ENCODE results near the gene DNER. TPM values are rescaled to one million over a fixed set of nuclear protein-coding genes. Genes with fewer than 3 reads are reported as not detected.

The DNER gene
- total RNA-seq, 1 experiment from 2014 or later = 8.4 TPM

GRCh38 chr2:229713371-229714079 is 830 bp downstream of the DNER start:
- ChIA-PET CTCF (interaction anchor here (1.2 kb wide), 1 partner anchor 447 kb away, joined by 3 read pairs; no protein-coding TSS in a partner anchor), POLR2A (ENCODE audit: low non-redundant PET) (no interaction called here)
- no TSS peak for BruUV-seq (replicated peaks)
- Histone ChIP-seq H3K36me3 (ENCODE audit: insufficient read depth, low read length, poor library complexity, severe bottlenecking) (no peaks in the 10 kb centered on the region), H3K9me3 (ENCODE audit: low read depth, low read length, poor library complexity, severe bottlenecking) (no peaks in the 10 kb centered on the region), H3K27ac (ENCODE audit: low read depth, low read length, poor library complexity, severe bottlenecking) (no peak overlapping the region), H3K4me1 (ENCODE audit: insufficient read depth, low read length, poor library complexity, severe bottlenecking) (peaks cover 8% of the 10 kb centered on the region), H3K4me3 (ENCODE audit: low read depth, low read length, poor library complexity, severe bottlenecking) (peak overlapping the region; percentile 56), H3K27me3 (replicated peaks; ENCODE audit: insufficient read depth, low read depth, low read length, poor library complexity) (peaks cover 29% of the 10 kb centered on the region)
- intact Hi-C loops (cut with micrococcal nuclease; ENCODE audit: unreplicated experiment) = loop anchor here (10.0 kb wide), 1 partner anchor 579 kb away; no protein-coding TSS in a partner anchor
- TF ChIP-seq CTCF (conservative IDR thresholded peaks at IDR 0.05; ENCODE audit: low read depth, low read length) (0 out of 2 replicates have a peak, but pooled peaks have one; percentile 32), EZH2 (IDR thresholded peaks at IDR 0.05; ENCODE audit: borderline replicate concordance, low read depth, low read length, poor library complexity, severe bottlenecking) (no peak)
- DNase-seq (ENCODE audit: low spot score) = peak; percentile 26

- TF ChIP-seq EZH2 (IDR thresholded peaks at IDR 0.05; ENCODE audit: borderline replicate concordance, low read depth, low read length, poor library complexity, severe bottlenecking) (no peak), CTCF (conservative IDR thresholded peaks at IDR 0.05; ENCODE audit: low read depth, low read length) (peak; percentile 42; the same call in 1 of the 2 replicates)
- Histone ChIP-seq H3K9me3 (ENCODE audit: low read depth, low read length, poor library complexity, severe bottlenecking) (no peaks in the 10 kb centered on the region), H3K4me1 (ENCODE audit: insufficient read depth, low read length, poor library complexity, severe bottlenecking) (peaks cover 8% of the 10 kb centered on the region), H3K27ac (ENCODE audit: low read depth, low read length, poor library complexity, severe bottlenecking) (no peak overlapping the region), H3K36me3 (ENCODE audit: insufficient read depth, low read length, poor library complexity, severe bottlenecking) (no peaks in the 10 kb centered on the region), H3K4me3 (ENCODE audit: low read depth, low read length, poor library complexity, severe bottlenecking) (no peak overlapping the region), H3K27me3 (replicated peaks; ENCODE audit: insufficient read depth, low read depth, low read length, poor library complexity) (peaks cover 30% of the 10 kb centered on the region)
- intact Hi-C loops (cut with micrococcal nuclease; ENCODE audit: unreplicated experiment) = loop anchor here (10.0 kb wide), 1 partner anchor 577 kb away; no protein-coding TSS in a partner anchor
- CTCF ChIA-PET = interaction anchor here (1.0 to 1.2 kb wide), 2 partner anchors 11 to 448 kb away, joined by 3 read pairs; no protein-coding TSS in a partner anchor
- peak; percentile 25 for DNase-seq (ENCODE audit: low spot score)
- POLR2A ChIA-PET (ENCODE audit: low non-redundant PET) = no interaction called here
- no TSS peak for BruUV-seq (replicated peaks)
Measured at GRCh38 chr2:229712136-229712535, 2.2 kb downstream of the DNER start.

- no peaks in the 10 kb centered on the region for H3K36me3 ChIP-seq (ENCODE audit: insufficient read depth, low read length, poor library complexity, severe bottlenecking)
- H3K27me3 ChIP-seq (replicated peaks; ENCODE audit: insufficient read depth, low read depth, low read length, poor library complexity) = peaks cover 23% of the 10 kb centered on the region
- intact Hi-C loops (cut with micrococcal nuclease; ENCODE audit: unreplicated experiment) = no loop called here
- no peaks in the 10 kb centered on the region for H3K9me3 ChIP-seq (ENCODE audit: low read depth, low read length, poor library complexity, severe bottlenecking)
- peaks cover 1% of the 10 kb centered on the region for H3K4me1 ChIP-seq (ENCODE audit: insufficient read depth, low read length, poor library complexity, severe bottlenecking)
- ChIA-PET POLR2A (ENCODE audit: low non-redundant PET) (no interaction called here), CTCF (no interaction called here)
- TF ChIP-seq EZH2 (IDR thresholded peaks at IDR 0.05; ENCODE audit: borderline replicate concordance, low read depth, low read length, poor library complexity, severe bottlenecking) (no peak), CTCF (conservative IDR thresholded peaks at IDR 0.05; ENCODE audit: low read depth, low read length) (no peak)
- BruUV-seq (replicated peaks) = no TSS peak
- no peak for DNase-seq (ENCODE audit: low spot score)
- no peak overlapping the region for H3K4me3 ChIP-seq (ENCODE audit: low read depth, low read length, poor library complexity, severe bottlenecking)
- no peak overlapping the region for H3K27ac ChIP-seq (ENCODE audit: low read depth, low read length, poor library complexity, severe bottlenecking)
Measured at GRCh38 chr2:229708335-229708734, 6.0 kb downstream of the DNER start.
